Activated CD8-positive, alpha-beta T cell treated with anti-CD3 and anti-CD28 coated beads, Interleukin-2, amount 10 ng/mL, durations not matched to agents 7 days and 5 days (primary cell): ENCODE measurements around the gene UCP2. TPM values are rescaled to one million over a fixed set of nuclear protein-coding genes. Genes with fewer than 3 reads are reported as not detected.

Experiments
- ATAC-seq: fragments of 150-1000 bp; cut with Tn5 transposase; one replicate; pipeline ENCODE4 v1.10.0; 2021; ENCODE audit warnings: moderate library complexity
- CTCF ChIA-PET: fragments of 350-600 bp; sonication (Branson Sonifier 250); formaldehyde crosslinking; loops from one replicate; lab custom pipeline; 2021; ENCODE audit warnings: antibody characterized with exemption; lab: Charles Lee
- POLR2A ChIA-PET: fragments of 350-600 bp; sonication (Branson Sonifier 250); formaldehyde crosslinking; loops from one replicate; lab custom pipeline; 2021; ENCODE audit warnings: antibody characterized with exemption; lab: Charles Lee
- DNase-seq: peaks from one replicate; pipeline ENCODE4 v3.0.0-alpha.2; 2020
- H3K27ac Mint-ChIP-seq: one replicate; pipeline ENCODE4 v1.8.0; 2021; ENCODE audit warnings: mild to moderate bottlenecking, mixed read lengths
- H3K27me3 Mint-ChIP-seq: one replicate; pipeline ENCODE4 v1.8.0; 2021; ENCODE audit warnings: low read depth, mixed read lengths
- H3K36me3 Mint-ChIP-seq: one replicate; pipeline ENCODE4 v1.8.0; 2021; ENCODE audit warnings: low read depth, mixed read lengths
- H3K4me1 Mint-ChIP-seq: one replicate; pipeline ENCODE4 v1.8.0; 2021; ENCODE audit warnings: low read depth, mixed read lengths
- H3K4me3 Mint-ChIP-seq: one replicate; pipeline ENCODE4 v1.8.0; 2021; ENCODE audit warnings: mild to moderate bottlenecking, mixed read lengths
- H3K9me3 Mint-ChIP-seq: one replicate; pipeline ENCODE4 v1.8.0; 2022; ENCODE audit warnings: mixed read lengths; ENCODE audit not compliant: insufficient read depth
- total RNA-seq, 2 experiments: library from RNA; stranded (reverse); gene quantifications; one replicate each; pipeline ENCODE4 v1.2.3, GENCODE V29; 2021

Gene UCP2
- total RNA-seq, 2 experiments from 2014 or later, result 205 to 218 TPM

DNA sequence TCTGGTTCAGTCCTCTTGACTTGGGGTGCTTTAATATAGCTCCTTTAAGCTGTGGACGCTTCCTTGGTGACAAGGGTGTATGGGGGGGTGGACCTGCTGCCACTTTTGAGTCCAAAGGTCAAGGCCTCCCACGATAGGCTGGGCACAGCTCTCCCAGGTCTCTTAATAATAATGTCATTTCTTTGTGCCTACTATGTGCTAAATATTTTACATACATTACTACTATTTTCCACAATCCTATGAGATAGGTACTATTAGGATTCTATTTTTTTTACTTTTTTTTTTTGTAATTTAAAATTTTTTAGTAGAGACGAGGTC lies 26.5 kb upstream of the UCP2 start:
- ChIA-PET POLR2A (interaction anchor here (1.1 to 2.9 kb wide), 4 partner anchors 13 to 38 kb away, joined by 3 to 33 read pairs (median 14); partner anchors contain the start of gene UCP2), CTCF (interaction anchor here (1.0 to 2.3 kb wide), 3 partner anchors 12 to 45 kb away, joined by 3 to 7 read pairs (median 6); no protein-coding TSS in a partner anchor)
- Mint-ChIP-seq H3K4me3 (no peak overlapping the region), H3K27me3 (no peaks in the 10 kb centered on the region), H3K36me3 (peaks cover 16% of the 10 kb centered on the region), H3K4me1 (peaks cover 79% of the 10 kb centered on the region), H3K9me3 (no peaks in the 10 kb centered on the region), H3K27ac (peak overlapping the region; percentile 76)
- no peak for ATAC-seq
- DNase-seq, result no peak

- H3K9me3 Mint-ChIP-seq, result no peaks in the 10 kb centered on the region
- ATAC-seq (no peak), DNase-seq (no peak)
- H3K4me1 Mint-ChIP-seq, result peaks cover 82% of the 10 kb centered on the region
- H3K27me3 Mint-ChIP-seq, result no peaks in the 10 kb centered on the region
- POLR2A ChIA-PET, result interaction anchor here (1.0 to 2.9 kb wide), 6 partner anchors 13 to 162 kb away, joined by 3 to 33 read pairs (median 4); partner anchors contain the start of genes C2CD3, PPME1 and UCP2
- H3K4me3 Mint-ChIP-seq, result no peak within 1 kb of the TSS
- H3K27ac Mint-ChIP-seq, result peak within 1 kb of the TSS; percentile 76
- CTCF ChIA-PET, result interaction anchor here (1.0 to 2.3 kb wide), 5 partner anchors 11 to 45 kb away, joined by 3 to 7 read pairs (median 3); no protein-coding TSS in a partner anchor
- peaks cover 17% of the 10 kb centered on the region for H3K36me3 Mint-ChIP-seq
Observed at GRCh38 chr11:74008373-74009229, 26.0 kb upstream of the UCP2 start, which contains the start of gene UCP3. Gene UCP3 (minus strand): TSS chr11:74009085. CDS start chr11:74007042, 2,043 bp downstream.

GRCh38 chr11:74007691-74008372 lies 25.2 kb upstream of the UCP2 start:
- Mint-ChIP-seq H3K36me3 (peaks cover 24% of the 10 kb centered on the region), H3K27me3 (no peaks in the 10 kb centered on the region), H3K27ac (peak overlapping the region; percentile 76), H3K4me1 (peaks cover 87% of the 10 kb centered on the region), H3K9me3 (no peaks in the 10 kb centered on the region), H3K4me3 (no peak overlapping the region)
- POLR2A ChIA-PET, result interaction anchor here (0.6 to 2.9 kb wide), 6 partner anchors 12 to 1895 kb away, joined by 3 to 33 read pairs (median 4); partner anchors contain the start of genes ANAPC15, C2CD3, PPME1 and UCP2
- CTCF ChIA-PET, result interaction anchor here (1.0 to 2.3 kb wide), 5 partner anchors 10 to 44 kb away, joined by 3 to 7 read pairs (median 3); no protein-coding TSS in a partner anchor
- DNase-seq (no peak), ATAC-seq (no peak)

GRCh38 chr11:74006743-74007304 lies 24.2 kb upstream of the UCP2 start:
- ATAC-seq (no peak), DNase-seq (no peak)
- Mint-ChIP-seq H3K4me3 (no peak overlapping the region), H3K27ac (peak overlapping the region; percentile 70), H3K36me3 (peaks cover 28% of the 10 kb centered on the region), H3K27me3 (no peaks in the 10 kb centered on the region), H3K4me1 (peaks cover 81% of the 10 kb centered on the region), H3K9me3 (no peaks in the 10 kb centered on the region)
- ChIA-PET CTCF (interaction anchor here (1.4 kb wide), 1 partner anchor 12 kb away, joined by 3 read pairs; no protein-coding TSS in a partner anchor), POLR2A (interaction anchor here (2.5 to 2.9 kb wide), 2 partner anchors 11 to 25 kb away, joined by 26 to 33 read pairs; partner anchors contain the start of gene UCP2)

- POLR2A ChIA-PET, result interaction anchor here (0.9 to 4.8 kb wide), 4 partner anchors 9 to 24 kb away, joined by 3 to 66 read pairs (median 22); partner anchors contain the start of gene UCP2
- Mint-ChIP-seq H3K9me3 (no peaks in the 10 kb centered on the region), H3K4me1 (peaks cover 72% of the 10 kb centered on the region), H3K27ac (peak overlapping the region; percentile 87), H3K27me3 (no peaks in the 10 kb centered on the region), H3K36me3 (peaks cover 26% of the 10 kb centered on the region), H3K4me3 (peak overlapping the region; percentile 28)
- CTCF ChIA-PET, result interaction anchor here (1.0 to 1.9 kb wide), 5 partner anchors 8 to 32 kb away, joined by 3 to 10 read pairs (median 5); no protein-coding TSS in a partner anchor
- DNase-seq (no peak), ATAC-seq (no peak)
Observed at GRCh38 chr11:74005721-74006517, 23.3 kb upstream of the UCP2 start.

GRCh38 chr11:74004759-74005615 lies 22.3 kb upstream of the UCP2 start:
- POLR2A ChIA-PET, result interaction anchor here (0.6 to 4.8 kb wide), 8 partner anchors 10 to 65 kb away, joined by 3 to 66 read pairs (median 4); partner anchors contain the start of gene UCP2
- Mint-ChIP-seq H3K9me3 (no peaks in the 10 kb centered on the region), H3K4me3 (peak overlapping the region; percentile 62), H3K27ac (peak overlapping the region; percentile 87), H3K27me3 (no peaks in the 10 kb centered on the region), H3K36me3 (peaks cover 29% of the 10 kb centered on the region), H3K4me1 (peaks cover 66% of the 10 kb centered on the region)
- CTCF ChIA-PET, result interaction anchor here (0.8 to 1.9 kb wide), 8 partner anchors 9 to 39 kb away, joined by 3 to 10 read pairs (median 4); no protein-coding TSS in a partner anchor
- ATAC-seq (peak; percentile 99), DNase-seq (peak; percentile 96)

DNA sequence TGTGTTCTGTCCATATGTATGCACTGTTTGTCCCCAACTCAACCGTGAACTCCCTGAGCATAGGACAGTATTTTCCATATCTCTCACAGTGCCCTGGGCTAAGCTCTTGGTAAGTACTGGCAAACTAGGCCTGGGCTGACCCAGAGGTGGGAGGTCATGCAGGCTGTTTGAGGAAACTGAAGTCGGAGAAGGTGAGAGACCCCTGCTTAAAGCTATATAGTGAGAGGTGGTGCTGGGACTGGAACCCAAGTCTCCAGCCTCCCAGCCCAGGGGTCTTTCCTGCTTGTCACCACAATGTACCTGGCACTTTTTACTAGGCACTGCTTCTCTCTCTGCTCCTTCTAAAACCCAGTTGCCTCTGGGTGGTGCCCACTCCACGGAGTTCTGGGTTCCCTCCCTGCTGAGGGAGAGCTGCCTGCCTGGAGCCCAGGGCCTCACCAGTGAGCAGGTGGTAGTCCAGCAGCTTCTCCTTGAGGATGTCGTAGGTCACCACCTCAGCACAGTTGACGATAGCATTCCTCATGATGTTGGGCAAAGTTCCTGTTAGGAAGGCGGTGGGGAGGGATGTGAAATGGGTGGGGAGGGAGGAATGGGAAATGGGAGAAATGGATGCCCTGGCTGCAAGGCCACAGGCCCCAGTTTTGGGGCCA lies 21.5 kb upstream of the UCP2 start:
- Mint-ChIP-seq H3K9me3 (no peaks in the 10 kb centered on the region), H3K4me1 (peaks cover 67% of the 10 kb centered on the region), H3K27me3 (no peaks in the 10 kb centered on the region), H3K4me3 (no peak overlapping the region), H3K27ac (peak overlapping the region; percentile 87), H3K36me3 (peaks cover 29% of the 10 kb centered on the region)
- ATAC-seq (no peak), DNase-seq (no peak)
- POLR2A ChIA-PET, result interaction anchor here (0.6 to 4.8 kb wide), 5 partner anchors 9 to 66 kb away, joined by 3 to 66 read pairs (median 4); partner anchors contain the start of gene UCP2
- CTCF ChIA-PET, result interaction anchor here (0.9 to 1.9 kb wide), 6 partner anchors 9 to 141 kb away, joined by 3 to 10 read pairs (median 4); no protein-coding TSS in a partner anchor

DNA sequence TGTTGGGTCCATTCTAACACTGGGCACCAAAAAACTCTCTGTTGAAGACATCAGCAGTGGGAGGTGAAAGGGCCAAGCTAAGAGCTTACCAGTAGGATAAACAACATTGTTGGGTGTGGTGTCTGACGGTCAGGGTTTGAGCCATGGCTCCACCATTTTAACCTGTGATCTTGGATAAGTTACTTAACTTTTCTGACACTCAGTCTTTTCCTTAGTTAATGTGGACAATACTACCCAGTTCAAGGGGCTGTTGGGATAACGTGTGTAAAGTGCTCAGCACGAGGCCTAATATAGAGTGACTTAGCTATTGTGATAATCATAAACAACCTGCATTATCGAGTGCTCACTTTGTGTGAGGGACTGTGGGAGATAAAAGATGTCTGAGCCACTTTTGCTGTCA lies 20.2 kb upstream of the UCP2 start:
- ChIA-PET POLR2A (interaction anchor here (1.3 to 4.8 kb wide), 2 partner anchors 9 to 21 kb away, joined by 7 to 66 read pairs; partner anchors contain the start of gene UCP2), CTCF (interaction anchor here (1.4 kb wide), 1 partner anchor 143 kb away, joined by 3 read pairs; no protein-coding TSS in a partner anchor)
- H3K4me3 Mint-ChIP-seq, result no peak overlapping the region
- no peaks in the 10 kb centered on the region for H3K9me3 Mint-ChIP-seq
- no peak overlapping the region for H3K27ac Mint-ChIP-seq
- peaks cover 62% of the 10 kb centered on the region for H3K4me1 Mint-ChIP-seq
- H3K36me3 Mint-ChIP-seq, result peaks cover 29% of the 10 kb centered on the region
- no peak for DNase-seq
- no peak for ATAC-seq
- no peaks in the 10 kb centered on the region for H3K27me3 Mint-ChIP-seq

DNA sequence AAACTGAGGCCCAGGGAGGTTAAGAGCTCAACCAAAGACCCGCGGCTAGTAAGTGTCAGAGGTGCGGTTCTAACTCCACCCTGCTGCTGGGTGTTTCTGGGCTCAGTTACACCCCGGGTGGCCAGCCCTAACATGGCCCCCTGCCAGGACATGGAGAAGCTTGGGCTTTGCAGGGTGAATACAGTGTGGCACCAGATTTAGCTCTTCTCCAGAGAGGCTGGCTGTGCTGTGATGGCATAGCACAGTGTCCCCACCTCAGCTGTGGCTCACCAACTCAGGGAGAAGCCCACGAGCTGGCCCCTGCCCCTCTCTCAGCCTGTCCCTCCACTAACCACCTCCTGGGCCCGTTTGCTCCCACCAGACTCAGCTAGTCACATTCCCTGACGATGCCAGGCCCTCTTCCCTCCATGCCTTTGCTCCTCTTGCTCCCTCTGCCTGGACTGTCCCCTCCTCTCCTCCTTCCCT lies 19.2 kb upstream of the UCP2 start:
- ATAC-seq, result no peak
- no peak for DNase-seq
- H3K27me3 Mint-ChIP-seq, result no peaks in the 10 kb centered on the region
- H3K27ac Mint-ChIP-seq, result no peak overlapping the region
- ChIA-PET CTCF (no interaction called here), POLR2A (interaction anchor here (1.3 to 4.8 kb wide), 2 partner anchors 10 to 20 kb away, joined by 7 to 66 read pairs; partner anchors contain the start of gene UCP2)
- peaks cover 68% of the 10 kb centered on the region for H3K4me1 Mint-ChIP-seq
- no peaks in the 10 kb centered on the region for H3K9me3 Mint-ChIP-seq
- H3K36me3 Mint-ChIP-seq, result peaks cover 33% of the 10 kb centered on the region
- H3K4me3 Mint-ChIP-seq, result no peak overlapping the region
